ENCODE data around the gene ABHD2.

DNA sequence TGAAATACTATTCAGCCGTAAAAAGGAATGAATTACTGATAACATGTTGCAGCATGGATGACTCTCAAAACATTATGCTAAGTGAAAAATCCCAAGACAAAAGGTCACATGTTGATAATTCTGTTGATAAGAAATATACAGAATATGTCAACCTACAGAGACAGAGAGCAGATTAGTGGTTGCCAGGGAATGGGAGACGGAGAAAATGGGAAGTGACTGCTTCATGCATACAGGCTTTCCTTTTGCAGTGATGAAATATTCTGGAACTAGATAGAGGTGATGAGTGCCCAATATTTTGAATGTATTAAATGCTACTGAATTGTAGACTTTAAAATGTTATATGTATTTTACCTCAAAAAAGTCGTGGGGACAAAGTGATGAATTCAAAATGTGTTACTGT lies 56.2 kb downstream of the ABHD2 start:
- no peak for TF ChIP-seq SP1 (IDR thresholded peaks at IDR 0.05)
- no peak for TF ChIP-seq NFRKB (IDR thresholded peaks at IDR 0.05)
- TF ChIP-seq TARDBP (IDR thresholded peaks at IDR 0.05): no peak
- no peak for TF ChIP-seq FOXK2 (IDR thresholded peaks at IDR 0.05)
- no peak for TF ChIP-seq BHLHE40 (IDR thresholded peaks at IDR 0.05; ENCODE audit: borderline replicate concordance)
- no peak for TF ChIP-seq ARNT (IDR thresholded peaks at IDR 0.05)
- no peak for TF ChIP-seq HDGF (IDR thresholded peaks at IDR 0.05; ENCODE audit: borderline replicate concordance)
- TF ChIP-seq L3MBTL2 (conservative IDR thresholded peaks at IDR 0.05): no peak
- TF ChIP-seq FOXA1 (IDR thresholded peaks at IDR 0.05): no peak
- no peak for TF ChIP-seq ZNF384 (IDR thresholded peaks at IDR 0.05)
- no peak for TF ChIP-seq FOXM1 (IDR thresholded peaks at IDR 0.05; ENCODE audit: borderline replicate concordance)
- no peak for TF ChIP-seq ELF4 (IDR thresholded peaks at IDR 0.05)
- TF ChIP-seq SUZ12 (IDR thresholded peaks at IDR 0.05): no peak
